Prostate gland (tissue), 2 donors: ENCODE data around the gene RASSF8.

ENCODE experiments used
- CTCF ChIP-seq, 4 experiments: fragments of 200-600 bp in 2 of 4; fragments of 450-650 bp in 2 of 4; sonication (generic) in 2 of 4; IDR thresholded peaks; 1 replicate in 3 of 4; 2 replicates in 1 of 4; pipeline ENCODE4 v1.5.1; 2016 to 2019; ENCODE audit warnings: antibody characterized with exemption in 4 of 4, mild to moderate bottlenecking in 2 of 4, moderate library complexity in 2 of 4
- POLR2AphosphoS5 ChIP-seq: sonication (generic); formaldehyde crosslinking; IDR thresholded peaks from one replicate; pipeline ENCODE4 v1.6.1; 2017; ENCODE audit warnings: antibody characterized with exemption

GRCh38 chr12:25938581-25938980 is 19.9 kb upstream of the RASSF8 start:
- no peak for TF ChIP-seq CTCF (IDR thresholded peaks at IDR 0.05)
- no peak for TF ChIP-seq POLR2AphosphoS5
